ENCODE results near the gene SIL1.
"Not testable (repeated sequence)": the region's sequence is repeated elsewhere in the genome, so short reads cannot be mapped to it uniquely, and the experiment has no call there.

Gene SIL1

GRCh38 chr5:139016186-139016585, 182.0 kb downstream of the SIL1 start:
- DNase-seq: no peak

- DNase-seq: no peak
Observed at GRCh38 chr5:139014726-139015125, 183.4 kb downstream of the SIL1 start.

- DNase-seq: no peak
Observed at GRCh38 chr5:139012176-139012575, 186.0 kb downstream of the SIL1 start.

GRCh38 chr5:139011156-139011555, 187.0 kb downstream of the SIL1 start:
- not testable (repeated sequence) for DNase-seq

- no peak for DNase-seq
Observed at GRCh38 chr5:139004374-139005307, 193.5 kb downstream of the SIL1 start.

GRCh38 chr5:138999674-139000073, 198.5 kb downstream of the SIL1 start:
- DNase-seq: no peak

GRCh38 chr5:138998521-138998920, 199.6 kb downstream of the SIL1 start:
- no peak for DNase-seq

GRCh38 chr5:138996120-138996519, 202.0 kb downstream of the SIL1 start:
- DNase-seq: no peak

- DNase-seq: no peak
Observed at GRCh38 chr5:138990986-138991590, 207.1 kb downstream of the SIL1 start.

- DNase-seq: no peak
Observed at GRCh38 chr5:138989720-138990119, 208.4 kb downstream of the SIL1 start.

GRCh38 chr5:138986186-138986800, 211.9 kb downstream of the SIL1 start:
- peak; percentile 6 for DNase-seq

GRCh38 chr5:138985683-138986082, 212.5 kb downstream of the SIL1 start:
- DNase-seq: no peak

GRCh38 chr5:138985256-138985655, 212.9 kb downstream of the SIL1 start:
- DNase-seq: no peak

- no peak for DNase-seq
Observed at GRCh38 chr5:138983984-138984383, 214.2 kb downstream of the SIL1 start.

GRCh38 chr5:138981586-138981985, 216.6 kb downstream of the SIL1 start:
- DNase-seq: no peak

- no peak for DNase-seq
Observed at GRCh38 chr5:138981131-138981530, 217.0 kb downstream of the SIL1 start.

GRCh38 chr5:138980441-138980840, 217.7 kb downstream of the SIL1 start:
- DNase-seq: no peak

- no peak for DNase-seq
Observed at GRCh38 chr5:138979684-138980280, 218.4 kb downstream of the SIL1 start.

GRCh38 chr5:138978581-138978980, 219.6 kb downstream of the SIL1 start:
- no peak for DNase-seq

- no peak for DNase-seq
Observed at GRCh38 chr5:138978080-138978479, 220.1 kb downstream of the SIL1 start.

GRCh38 chr5:138975098-138975847, 222.9 kb downstream of the SIL1 start:
- no peak for DNase-seq

GRCh38 chr5:138974227-138975063, 223.7 kb downstream of the SIL1 start:
- peak; percentile 66 for DNase-seq
